Measurements from ENCODE around the gene PPRC1. TPM values are rescaled to one million over a fixed set of nuclear protein-coding genes. Genes with fewer than 3 reads are reported as not detected.

Gene PPRC1
- total and polyA plus RNA-seq, 2 experiments from 2014 or later, result 43.2 to 67.5 TPM

GRCh38 chr10:102146971-102147428, 14.2 kb downstream of the PPRC1 start:
- H4K20me1 ChIP-seq (replicated peaks; ENCODE audit: insufficient read depth), result peaks cover 50% of the 10 kb centered on the region
- Mint-ChIP-seq H3K9me3 (no peaks in the 10 kb centered on the region), H3K27me3 (ENCODE audit: insufficient read depth, low read depth, poor library complexity) (peaks cover 6% of the 10 kb centered on the region), H3K4me1 (peaks cover 16% of the 10 kb centered on the region), H3K36me3 (ENCODE audit: low read depth) (peaks cover 91% of the 10 kb centered on the region), H3K27ac (no peak overlapping the region), H3K4me3 (no peak overlapping the region)
- peaks cover 6% of the 10 kb centered on the region; the same call in 1 of the 2 replicates for H3K4me1 ChIP-seq (ENCODE audit: insufficient read depth)
- H3K4me2 ChIP-seq, result no peak overlapping the region
- H2AFZ ChIP-seq, result no peak overlapping the region
- H3K36me3 ChIP-seq (ENCODE audit: insufficient read depth), result peaks cover 56% of the 10 kb centered on the region
- no peak for TF ChIP-seq ETS1 (IDR thresholded peaks at IDR 0.05)
- DNase-seq (ENCODE audit: low spot score), result no peak
- no peaks in the 10 kb centered on the region for H3K9me2 ChIP-seq (ENCODE audit: insufficient read depth)
- H3K79me2 ChIP-seq (replicated peaks; ENCODE audit: insufficient read depth), result peaks cover 31% of the 10 kb centered on the region
- H3K4me3 ChIP-seq, result no peak overlapping the region
- peaks cover 46% of the 10 kb centered on the region for H3F3A ChIP-seq (replicated peaks; ENCODE audit: low read depth)
- H3K27ac ChIP-seq (ENCODE audit: low read depth), result no peak overlapping the region
- H3K27me3 ChIP-seq (ENCODE audit: insufficient read depth), result no peaks in the 10 kb centered on the region
- ATAC-seq, result no peak

GRCh38 chr10:102147561-102147960, 14.7 kb downstream of the PPRC1 start:
- H3K79me2 ChIP-seq (replicated peaks; ENCODE audit: insufficient read depth), result peaks cover 29% of the 10 kb centered on the region
- H3K36me3 ChIP-seq (ENCODE audit: insufficient read depth), result peaks cover 56% of the 10 kb centered on the region

GRCh38 chr10:102148275-102148674, 15.4 kb downstream of the PPRC1 start:
- Mint-ChIP-seq H3K27ac (no peak overlapping the region), H3K9me3 (no peaks in the 10 kb centered on the region), H3K4me1 (peaks cover 18% of the 10 kb centered on the region), H3K27me3 (ENCODE audit: insufficient read depth, low read depth, poor library complexity) (peaks cover 7% of the 10 kb centered on the region), H3K36me3 (ENCODE audit: low read depth) (peaks cover 91% of the 10 kb centered on the region), H3K4me3 (no peak overlapping the region)
- peaks cover 52% of the 10 kb centered on the region for H4K20me1 ChIP-seq (replicated peaks; ENCODE audit: insufficient read depth)
- H3K4me1 ChIP-seq (ENCODE audit: insufficient read depth), result peaks cover 9% of the 10 kb centered on the region; the same call in 1 of the 2 replicates
- no peak overlapping the region for H3K4me3 ChIP-seq
- H3K9me2 ChIP-seq (ENCODE audit: insufficient read depth), result no peaks in the 10 kb centered on the region
- H3K27me3 ChIP-seq (ENCODE audit: insufficient read depth), result no peaks in the 10 kb centered on the region
- ATAC-seq, result no peak
- H3K4me2 ChIP-seq, result no peak overlapping the region
- peaks cover 56% of the 10 kb centered on the region for H3K36me3 ChIP-seq (ENCODE audit: insufficient read depth)
- peaks cover 41% of the 10 kb centered on the region for H3F3A ChIP-seq (replicated peaks; ENCODE audit: low read depth)
- H3K27ac ChIP-seq (ENCODE audit: low read depth), result 0 out of 2 replicates have a peak overlapping the region, but pooled peaks have one; percentile 45
- no peak for DNase-seq (ENCODE audit: low spot score)
- H3K79me2 ChIP-seq (replicated peaks; ENCODE audit: insufficient read depth), result peaks cover 31% of the 10 kb centered on the region
- H2AFZ ChIP-seq, result no peak overlapping the region
- TF ChIP-seq ZNF331 (CRISPR knock-in tag; IDR thresholded peaks at IDR 0.05; ENCODE audit: low read depth) (no peak), EZH2 (IDR thresholded peaks at IDR 0.05; ENCODE audit: low read depth, unreplicated experiment) (no peak), NANOG (IDR thresholded peaks at IDR 0.05; ENCODE audit: borderline replicate concordance) (no peak), ETS1 (IDR thresholded peaks at IDR 0.05) (no peak), CREB1 (CRISPR knock-in tag; IDR thresholded peaks at IDR 0.05; ENCODE audit: low read depth) (no peak), EZH2phosphoT487 (IDR thresholded peaks at IDR 0.05; ENCODE audit: unreplicated experiment) (no peak), ZNF462 (CRISPR knock-in tag; IDR thresholded peaks at IDR 0.05) (no peak), POLR2AphosphoS5 (IDR thresholded peaks at IDR 0.05; ENCODE audit: low read depth) (no peak)

More at GRCh38 chr10:102147561-102147960, 14.7 kb downstream of the PPRC1 start:
- H3K27me3 Mint-ChIP-seq (ENCODE audit: insufficient read depth, low read depth, poor library complexity), result peaks cover 10% of the 10 kb centered on the region
- Histone ChIP-seq H3F3A (replicated peaks; ENCODE audit: low read depth) (peaks cover 45% of the 10 kb centered on the region), H3K27me3 (ENCODE audit: insufficient read depth) (no peaks in the 10 kb centered on the region), H2AFZ (no peak overlapping the region), H3K4me1 (ENCODE audit: insufficient read depth) (peaks cover 6% of the 10 kb centered on the region; the same call in 1 of the 2 replicates), H3K9me2 (ENCODE audit: insufficient read depth) (no peaks in the 10 kb centered on the region), H4K20me1 (replicated peaks; ENCODE audit: insufficient read depth) (peaks cover 50% of the 10 kb centered on the region), H3K4me3 (no peak overlapping the region), H3K27ac (ENCODE audit: low read depth) (0 out of 2 replicates have a peak overlapping the region, but pooled peaks have one; percentile 39), H3K4me2 (no peak overlapping the region)
- TF ChIP-seq JUNB (IDR thresholded peaks at IDR 0.05; ENCODE audit: unreplicated experiment), result no peak
- H3K4me3 Mint-ChIP-seq, result no peak overlapping the region
- DNase-seq (ENCODE audit: low spot score) (no peak), ATAC-seq (no peak)
- H3K36me3 Mint-ChIP-seq (ENCODE audit: low read depth), result peaks cover 91% of the 10 kb centered on the region
- peaks cover 16% of the 10 kb centered on the region for H3K4me1 Mint-ChIP-seq
- no peaks in the 10 kb centered on the region for H3K9me3 Mint-ChIP-seq
- no peak overlapping the region for H3K27ac Mint-ChIP-seq
